Brain microvascular endothelial cell (primary cell): ENCODE data around the gene GPR78.
"Not testable (repeated sequence)": the region's sequence is repeated elsewhere in the genome, so short reads cannot be mapped to it uniquely, and the experiment has no call there.

Source experiments
- DNase-seq: peaks from one replicate; pipeline ENCODE4 v3.0.0-alpha.2; 2020
- H3K27ac ChIP-seq: fragments of 250-450 bp; sonication (Bioruptor Pico); 2 replicates; pipeline ENCODE4 v1.5.1; 2020; ENCODE audit warnings: mild to moderate bottlenecking, moderate library complexity
- H3K27me3 ChIP-seq: fragments of 250-450 bp; sonication (Bioruptor Pico); replicated peaks from 2 replicates; pipeline ENCODE4 v1.5.1; 2020; ENCODE audit warnings: mild to moderate bottlenecking
- H3K36me3 ChIP-seq: fragments of 250-450 bp; sonication (Bioruptor Pico); replicated peaks from 2 replicates; pipeline ENCODE4 v1.5.1; 2020; ENCODE audit warnings: mild to moderate bottlenecking
- H3K4me3 ChIP-seq: 2 replicates; pipeline ENCODE4 v1.5.1; 2011; ENCODE audit warnings: low read depth, mild to moderate bottlenecking, control low read depth, low read length, moderate library complexity
- CTCF ChIP-seq: IDR thresholded peaks from 2 replicates; pipeline ENCODE4 v1.5.1; 2011; ENCODE audit warnings: low read depth, mild to moderate bottlenecking, moderate library complexity, low read length, control low read depth, inconsistent platforms; ENCODE audit errors: missing control alignments
- in situ Hi-C: cut with HindIII; loops from 2 replicates; pipeline ENCODE4 v1.10.0; 2017; ENCODE audit warnings: low sequenced_read_pairs, low pct_ligation_motif_present

The GPR78 gene

GRCh38 chr4:8616831-8617230, 36.6 kb downstream of the GPR78 start:
- Histone ChIP-seq H3K27ac (no peak overlapping the region), H3K36me3 (no peaks in the 10 kb centered on the region), H3K27me3 (no peaks in the 10 kb centered on the region), H3K4me3 (no peak overlapping the region)
- DNase-seq: no peak
- no peak for TF ChIP-seq CTCF
- in situ Hi-C loops: no loop called here

DNA sequence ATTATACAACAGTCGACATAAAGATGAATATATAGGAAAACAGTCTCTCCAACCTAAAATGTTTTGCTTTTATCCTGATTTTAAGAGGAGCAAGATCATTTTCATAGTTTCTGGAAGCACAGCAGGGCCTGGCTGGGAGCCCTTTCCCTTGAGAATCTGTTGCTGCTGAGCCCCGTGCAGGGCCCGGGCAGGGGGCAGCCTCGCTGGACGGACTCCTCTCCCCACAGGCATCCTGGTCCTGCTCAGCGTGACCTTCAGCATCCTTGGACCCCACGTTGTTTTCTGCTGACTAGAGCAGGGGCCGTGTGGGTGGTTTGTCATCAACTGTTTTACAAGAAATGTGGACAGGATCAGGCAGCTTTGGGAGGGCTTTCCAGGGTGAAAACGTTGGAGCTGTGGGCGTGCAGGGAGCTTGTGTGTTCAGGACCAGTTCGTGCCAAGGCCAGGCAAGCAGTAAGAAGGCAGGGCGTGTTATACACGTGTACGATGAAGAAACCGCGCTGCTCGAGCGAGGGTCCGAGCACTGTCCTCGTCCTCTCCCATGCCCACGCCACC, 37.4 kb downstream of the GPR78 start:
- DNase-seq: no peak
- Histone ChIP-seq H3K27me3 (no peaks in the 10 kb centered on the region), H3K4me3 (no peak overlapping the region), H3K36me3 (no peaks in the 10 kb centered on the region), H3K27ac (no peak overlapping the region)
- in situ Hi-C loops: no loop called here
- no peak for TF ChIP-seq CTCF

GRCh38 chr4:8618421-8618820, 38.2 kb downstream of the GPR78 start:
- no peak for TF ChIP-seq CTCF
- H3K27ac ChIP-seq: no peak overlapping the region
- no peak for DNase-seq
- H3K4me3 ChIP-seq: no peak overlapping the region
- in situ Hi-C loops: no loop called here
- no peaks in the 10 kb centered on the region for H3K27me3 ChIP-seq
- no peaks in the 10 kb centered on the region for H3K36me3 ChIP-seq

GRCh38 chr4:8618961-8619720, 38.9 kb downstream of the GPR78 start:
- Histone ChIP-seq H3K36me3 (no peaks in the 10 kb centered on the region), H3K27ac (no peak overlapping the region), H3K4me3 (no peak overlapping the region), H3K27me3 (no peaks in the 10 kb centered on the region)
- no peak for TF ChIP-seq CTCF
- DNase-seq: no peak
- in situ Hi-C loops: no loop called here

- H3K27me3 ChIP-seq, DNase-seq, in situ Hi-C loops, H3K27ac ChIP-seq, H3K4me3 ChIP-seq, H3K36me3 ChIP-seq: not testable (repeated sequence)
Observed at GRCh38 chr4:8621135-8621534, 40.9 kb downstream of the GPR78 start.

- H3K27me3 ChIP-seq, H3K36me3 ChIP-seq, H3K27ac ChIP-seq, H3K4me3 ChIP-seq, DNase-seq, in situ Hi-C loops: not testable (repeated sequence)
Observed at GRCh38 chr4:8624601-8625272, 44.5 kb downstream of the GPR78 start.

DNA sequence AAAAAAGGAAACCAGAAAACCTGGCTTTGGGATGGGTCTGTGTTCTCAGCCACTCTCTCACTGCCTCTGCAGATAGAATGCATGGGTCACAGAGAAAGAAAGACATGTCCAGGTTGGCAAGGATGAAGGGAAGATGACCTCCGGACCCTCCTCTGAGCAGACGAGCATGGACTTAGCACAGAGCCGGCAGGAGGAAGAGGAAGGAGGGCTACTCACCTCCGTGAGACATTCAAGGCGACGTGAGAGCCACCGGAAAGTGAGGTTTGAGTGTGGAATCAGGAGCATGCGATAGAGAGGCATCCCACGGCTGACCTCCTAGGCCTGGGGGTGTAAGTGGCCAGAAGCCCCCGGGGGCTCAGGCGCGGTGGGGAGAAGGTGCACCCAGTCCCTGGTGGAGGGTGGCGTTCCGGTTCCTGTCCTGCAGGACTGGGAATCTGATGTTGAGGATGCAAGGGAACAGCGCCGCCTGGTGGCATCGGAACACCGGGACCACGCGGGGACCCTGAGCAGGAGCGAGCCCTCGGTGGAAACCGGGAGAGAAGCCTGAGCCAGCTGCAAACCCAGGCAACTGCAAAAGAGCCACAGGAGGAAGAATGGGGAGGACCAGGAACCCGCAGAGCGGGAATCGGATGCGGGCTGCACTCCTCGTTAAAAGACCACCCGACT, 50.2 kb downstream of the GPR78 start:
- DNase-seq, H3K27ac ChIP-seq, H3K36me3 ChIP-seq, H3K4me3 ChIP-seq, in situ Hi-C loops, H3K27me3 ChIP-seq: not testable (repeated sequence)

- H3K27ac ChIP-seq, in situ Hi-C loops, H3K27me3 ChIP-seq, H3K36me3 ChIP-seq, H3K4me3 ChIP-seq, DNase-seq: not testable (repeated sequence)
Observed at GRCh38 chr4:8631896-8632295, 51.7 kb downstream of the GPR78 start.

- not testable (repeated sequence) for DNase-seq
Observed at GRCh38 chr4:8634773-8635172, 54.6 kb downstream of the GPR78 start.

More at GRCh38 chr4:8634773-8635172, 54.6 kb downstream of the GPR78 start:
- H3K36me3 ChIP-seq, in situ Hi-C loops, H3K27me3 ChIP-seq, H3K4me3 ChIP-seq, H3K27ac ChIP-seq: not testable (repeated sequence)
